Head of caudate nucleus (tissue), 42 donors: ENCODE results near the gene RNF149.
"Not testable (repeated sequence)": the region's sequence is repeated elsewhere in the genome, so short reads cannot be mapped to it uniquely, and the experiment has no call there.

Experiments used
- DNase-seq, 42 donors: peaks; one replicate each; pipeline versions ENCODE4 v3.0.0 to v3.0.0-alpha.2; 2020 to 2021; ENCODE audit warnings: mixed read lengths in 7 of 42
- intact Hi-C: fragments of 100-400 bp; cut with DNase I; formaldehyde crosslinking; loops from one replicate; pipeline ENCODE4 v1.15.0; 2022

Gene RNF149

GRCh38 chr2:101339266-101339880 lies 30.9 kb upstream of the RNF149 start:
- DNase-seq = no peak
- intact Hi-C loops = no loop called here

GRCh38 chr2:101337877-101338276 lies 29.4 kb upstream of the RNF149 start:
- no peak for DNase-seq
- intact Hi-C loops = no loop called here

- no peak for DNase-seq
- intact Hi-C loops = no loop called here
Observed at GRCh38 chr2:101332885-101333766, 24.6 kb upstream of the RNF149 start.

GRCh38 chr2:101331202-101331601 lies 22.7 kb upstream of the RNF149 start:
- DNase-seq = no peak
- intact Hi-C loops = no loop called here

- peak; percentile 59 to 89 (median 78) for DNase-seq
- intact Hi-C loops = no loop called here
Observed at GRCh38 chr2:101330253-101330933, 21.9 kb upstream of the RNF149 start.

GRCh38 chr2:101329026-101329425 lies 20.5 kb upstream of the RNF149 start:
- intact Hi-C loops = no loop called here

GRCh38 chr2:101328474-101329007 lies 20.0 kb upstream of the RNF149 start:
- intact Hi-C loops = no loop called here
- DNase-seq = peak in 3 of 42 donors; percentile 7 to 32 (median 28)

More at GRCh38 chr2:101329026-101329425, 20.5 kb upstream of the RNF149 start:
- DNase-seq = no peak

GRCh38 chr2:101327863-101328394 lies 19.4 kb upstream of the RNF149 start:
- DNase-seq = no peak
- intact Hi-C loops = no loop called here

- intact Hi-C loops = no loop called here
- no peak for DNase-seq
Observed at GRCh38 chr2:101325425-101325824, 16.9 kb upstream of the RNF149 start.

- DNase-seq, intact Hi-C loops: not testable (repeated sequence)
Observed at GRCh38 chr2:101316568-101316967, 8.1 kb upstream of the RNF149 start.

- DNase-seq = no peak
Observed at GRCh38 chr2:101311696-101312017, 3.2 kb upstream of the RNF149 start.

GRCh38 chr2:101310834-101311695 lies 2.6 kb upstream of the RNF149 start:
- intact Hi-C loops = no loop called here
- no peak for DNase-seq

More at GRCh38 chr2:101311696-101312017, 3.2 kb upstream of the RNF149 start:
- intact Hi-C loops = no loop called here

- no peak for DNase-seq
- intact Hi-C loops = no loop called here
Observed at GRCh38 chr2:101310090-101310833, 1.8 kb upstream of the RNF149 start.

GRCh38 chr2:101307950-101308431 lies 510 bp downstream of the RNF149 start:
- DNase-seq = peak in 16 of 42 donors; percentile 7 to 51 (median 29)
- intact Hi-C loops = loop anchor here (5.0 kb wide), 1 partner anchor 56 kb away; the partner anchor contains the start of gene CNOT11

- no peak for DNase-seq
- intact Hi-C loops = loop anchor here (5.0 kb wide), 1 partner anchor 55 kb away; the partner anchor contains the start of gene CNOT11
Observed at GRCh38 chr2:101307503-101307902, 998 bp downstream of the RNF149 start.

GRCh38 chr2:101306410-101306809 lies 2.1 kb downstream of the RNF149 start:
- peak in 1 of 42 donors; percentile 47 for DNase-seq
- intact Hi-C loops = loop anchor here (5.0 kb wide), 1 partner anchor 54 kb away; the partner anchor contains the start of gene CNOT11

- intact Hi-C loops = loop anchor here (5.0 kb wide), 1 partner anchor 53 kb away; the partner anchor contains the start of gene CNOT11
- no peak for DNase-seq
Observed at GRCh38 chr2:101305492-101306078, 2.9 kb downstream of the RNF149 start.
